KMS-11 (cell line): ENCODE results near the gene CHST8.

Experiments
- H2AFZ ChIP-seq: fragments of 200-600 bp; sonication (generic); 2 replicates; pipeline ENCODE4 v1.6.1; 2016; ENCODE audit warnings: antibody characterized with exemption, mixed run types, low read depth
- H3K27ac ChIP-seq: fragments of 200-600 bp; sonication (generic); 2 replicates; pipeline ENCODE4 v1.6.1; 2016; ENCODE audit warnings: mild to moderate bottlenecking, mixed run types
- H3K27me3 ChIP-seq: fragments of 200-600 bp; sonication (generic); 2 replicates; pipeline ENCODE4 v1.6.1; 2017; ENCODE audit warnings: mild to moderate bottlenecking, low read depth, mixed run types, moderate library complexity; ENCODE audit not compliant: insufficient read depth
- H3K36me3 ChIP-seq: fragments of 200-600 bp; sonication (generic); 2 replicates; pipeline ENCODE4 v1.6.1; 2017; ENCODE audit warnings: mild to moderate bottlenecking, mixed run types; ENCODE audit not compliant: insufficient read depth
- H3K4me1 ChIP-seq: fragments of 200-600 bp; sonication (generic); 2 replicates; pipeline ENCODE4 v1.6.1; 2016; ENCODE audit warnings: mild to moderate bottlenecking, low read depth, mixed run types; ENCODE audit not compliant: poor library complexity, severe bottlenecking
- H3K4me2 ChIP-seq: fragments of 200-600 bp; sonication (generic); 2 replicates; pipeline ENCODE4 v1.7.0; 2016; ENCODE audit warnings: mild to moderate bottlenecking, mixed run types
- H3K4me3 ChIP-seq: fragments of 200-600 bp; sonication (generic); IDR thresholded peaks from 2 replicates; pipeline ENCODE4 v1.6.1; 2017; ENCODE audit warnings: low read depth, low read length, mixed read lengths; ENCODE audit not compliant: insufficient read depth
- H3K79me2 ChIP-seq: fragments of 200-600 bp; sonication (generic); 2 replicates; pipeline ENCODE4 v1.6.1; 2016; ENCODE audit warnings: low read depth, mixed run types; ENCODE audit not compliant: insufficient read depth
- H3K9ac ChIP-seq: fragments of 200-600 bp; sonication (generic); 2 replicates; pipeline ENCODE4 v1.6.1; 2016; ENCODE audit warnings: mild to moderate bottlenecking, mixed run types
- H4K20me1 ChIP-seq: fragments of 200-600 bp; sonication (generic); 2 replicates; pipeline ENCODE4 v1.6.1; 2016; ENCODE audit warnings: mild to moderate bottlenecking, mixed run types; ENCODE audit not compliant: insufficient read depth
- CTCF ChIP-seq: fragments of 200-600 bp; sonication (generic); conservative IDR thresholded peaks from 2 replicates; pipeline ENCODE4 v1.6.1; 2017; ENCODE audit warnings: low read depth, mild to moderate bottlenecking, antibody characterized with exemption, low read length, moderate library complexity, mixed read lengths

CHST8 gene

GRCh38 chr19:33755099-33756035, 133.6 kb downstream of the CHST8 start:
- Histone ChIP-seq H3K79me2 (no peaks in the 10 kb centered on the region), H3K36me3 (no peaks in the 10 kb centered on the region), H3K4me2 (no peak overlapping the region), H3K4me3 (no peak overlapping the region), H4K20me1 (no peaks in the 10 kb centered on the region), H3K27ac (no peak overlapping the region), H3K4me1 (no peaks in the 10 kb centered on the region), H3K9ac (no peak overlapping the region), H2AFZ (no peak overlapping the region), H3K27me3 (no peaks in the 10 kb centered on the region; the same call in 1 of the 2 replicates)
- TF ChIP-seq CTCF = no peak

DNA sequence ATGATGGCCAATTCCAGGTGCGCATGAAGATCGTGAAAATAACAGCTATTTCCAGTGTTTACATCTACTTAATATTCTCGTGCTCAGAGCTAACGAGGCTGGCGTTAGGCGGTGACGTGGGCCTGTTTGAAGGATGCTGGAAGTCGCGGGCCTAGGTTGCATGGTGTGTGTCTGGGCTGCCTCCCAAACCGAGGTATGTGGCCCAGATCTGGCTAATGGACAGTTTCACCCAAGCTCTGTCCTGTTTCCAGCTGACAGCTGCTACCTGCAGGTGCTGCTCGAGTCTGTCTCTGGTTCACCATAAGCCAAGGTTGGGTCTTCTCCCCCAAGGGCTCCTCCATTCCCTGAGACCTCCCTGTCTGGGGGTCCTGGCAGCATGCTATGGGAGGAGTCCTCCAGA, 134.4 kb downstream of the CHST8 start:
- H2AFZ ChIP-seq = no peak overlapping the region
- H4K20me1 ChIP-seq = no peaks in the 10 kb centered on the region
- H3K9ac ChIP-seq = no peak overlapping the region

DNA sequence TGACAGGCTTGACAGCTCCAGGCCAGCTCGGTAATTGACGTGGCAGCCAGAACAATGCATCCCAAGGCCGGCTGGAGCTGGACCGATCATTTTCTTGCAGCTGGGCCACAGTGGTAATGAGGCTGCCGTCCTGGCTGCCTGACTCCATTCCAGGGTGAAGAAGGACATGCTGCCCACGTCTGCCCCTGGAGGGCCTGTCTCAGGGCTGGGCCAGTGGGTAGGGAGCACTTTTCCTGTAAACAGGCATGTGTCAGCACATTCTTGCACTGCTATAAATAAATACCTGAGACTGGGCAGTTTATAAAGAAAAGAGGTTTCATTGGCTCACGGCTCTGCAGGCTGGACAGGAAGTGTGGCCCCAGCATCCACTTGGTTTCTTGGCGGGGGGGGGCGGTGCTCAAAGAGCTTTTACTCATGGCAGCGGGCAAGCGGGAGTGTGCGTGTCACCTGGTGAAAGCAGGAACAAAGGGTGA, 136.8 kb downstream of the CHST8 start:
- H2AFZ ChIP-seq = no peak overlapping the region
- no peak overlapping the region for H3K9ac ChIP-seq
- H3K4me3 ChIP-seq = no peak overlapping the region
- H3K79me2 ChIP-seq = no peaks in the 10 kb centered on the region
- H3K27ac ChIP-seq = no peak overlapping the region
- no peaks in the 10 kb centered on the region for H4K20me1 ChIP-seq
- no peak overlapping the region for H3K4me2 ChIP-seq
- H3K36me3 ChIP-seq = no peaks in the 10 kb centered on the region
- TF ChIP-seq CTCF = no peak
- H3K27me3 ChIP-seq = no peaks in the 10 kb centered on the region; the same call in 1 of the 2 replicates
- H3K4me1 ChIP-seq = no peaks in the 10 kb centered on the region

More for the DNA sequence above, 134.4 kb downstream of the CHST8 start:
- no peak overlapping the region for H3K4me2 ChIP-seq
- H3K79me2 ChIP-seq = no peaks in the 10 kb centered on the region
- no peaks in the 10 kb centered on the region for H3K4me1 ChIP-seq
- H3K4me3 ChIP-seq = no peak overlapping the region
- TF ChIP-seq CTCF = no peak
- H3K36me3 ChIP-seq = no peaks in the 10 kb centered on the region
- H3K27me3 ChIP-seq = no peaks in the 10 kb centered on the region; the same call in 1 of the 2 replicates
- H3K27ac ChIP-seq = no peak overlapping the region

- no peak for TF ChIP-seq CTCF
- H3K27me3 ChIP-seq = no peaks in the 10 kb centered on the region; the same call in 1 of the 2 replicates
These were observed 137.6 kb downstream of the CHST8 start for GRCh38 chr19:33759356-33759755.

More at GRCh38 chr19:33759356-33759755, 137.6 kb downstream of the CHST8 start:
- no peaks in the 10 kb centered on the region for H3K36me3 ChIP-seq
- H3K79me2 ChIP-seq = no peaks in the 10 kb centered on the region
- H4K20me1 ChIP-seq = no peaks in the 10 kb centered on the region
- no peak overlapping the region for H3K27ac ChIP-seq
- H3K4me2 ChIP-seq = no peak overlapping the region
- no peak overlapping the region for H3K4me3 ChIP-seq
- H3K9ac ChIP-seq = no peak overlapping the region
- H2AFZ ChIP-seq = no peak overlapping the region
- no peaks in the 10 kb centered on the region for H3K4me1 ChIP-seq
